Measurements from ENCODE around the gene NOP53. TPM values are rescaled to one million over a fixed set of nuclear protein-coding genes. Genes with fewer than 3 reads are reported as not detected.

The NOP53 gene
- total and polyA plus RNA-seq, 4 donors = 25.8 to 85.5 (median 38.6) TPM

DNA sequence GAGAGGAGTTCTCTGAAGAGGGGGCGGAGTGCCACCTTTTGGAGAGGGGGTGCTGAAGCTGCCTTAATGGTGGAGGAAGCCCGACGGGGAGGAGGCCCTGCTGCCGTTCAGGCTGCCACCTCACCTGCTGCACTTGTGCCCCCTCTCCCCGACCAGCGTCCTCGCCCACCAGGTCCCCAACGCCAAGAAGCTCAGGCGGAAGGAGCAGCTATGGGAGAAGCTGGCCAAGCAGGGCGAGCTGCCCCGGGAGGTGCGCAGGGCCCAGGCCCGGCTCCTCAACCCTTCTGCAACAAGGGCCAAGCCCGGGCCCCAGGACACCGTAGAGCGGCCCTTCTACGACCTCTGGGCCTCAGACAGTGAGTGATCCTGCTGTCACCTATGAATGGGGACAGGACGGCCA lies 5.4 kb downstream of the NOP53 start (continued):
- TF ChIP-seq HNF4G (IDR thresholded peaks at IDR 0.05) (no peak), YY1 (IDR thresholded peaks at IDR 0.05) (no peak), TAF1 (conservative IDR thresholded peaks at IDR 0.05) (no peak)
- TF ChIP-seq, protein P1, sequence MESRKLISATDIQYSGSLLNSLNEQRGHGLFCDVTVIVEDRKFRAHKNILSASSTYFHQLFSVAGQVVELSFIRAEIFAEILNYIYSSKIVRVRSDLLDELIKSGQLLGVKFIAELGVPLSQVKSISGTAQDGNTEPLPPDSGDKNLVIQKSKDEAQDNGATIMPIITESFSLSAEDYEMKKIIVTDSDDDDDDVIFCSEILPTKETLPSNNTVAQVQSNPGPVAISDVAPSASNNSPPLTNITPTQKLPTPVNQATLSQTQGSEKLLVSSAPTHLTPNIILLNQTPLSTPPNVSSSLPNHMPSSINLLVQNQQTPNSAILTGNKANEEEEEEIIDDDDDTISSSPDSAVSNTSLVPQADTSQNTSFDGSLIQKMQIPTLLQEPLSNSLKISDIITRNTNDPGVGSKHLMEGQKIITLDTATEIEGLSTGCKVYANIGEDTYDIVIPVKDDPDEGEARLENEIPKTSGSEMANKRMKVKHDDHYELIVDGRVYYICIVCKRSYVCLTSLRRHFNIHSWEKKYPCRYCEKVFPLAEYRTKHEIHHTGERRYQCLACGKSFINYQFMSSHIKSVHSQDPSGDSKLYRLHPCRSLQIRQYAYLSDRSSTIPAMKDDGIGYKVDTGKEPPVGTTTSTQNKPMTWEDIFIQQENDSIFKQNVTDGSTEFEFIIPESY (IDR thresholded peaks at IDR 0.05) = no peak

DNA sequence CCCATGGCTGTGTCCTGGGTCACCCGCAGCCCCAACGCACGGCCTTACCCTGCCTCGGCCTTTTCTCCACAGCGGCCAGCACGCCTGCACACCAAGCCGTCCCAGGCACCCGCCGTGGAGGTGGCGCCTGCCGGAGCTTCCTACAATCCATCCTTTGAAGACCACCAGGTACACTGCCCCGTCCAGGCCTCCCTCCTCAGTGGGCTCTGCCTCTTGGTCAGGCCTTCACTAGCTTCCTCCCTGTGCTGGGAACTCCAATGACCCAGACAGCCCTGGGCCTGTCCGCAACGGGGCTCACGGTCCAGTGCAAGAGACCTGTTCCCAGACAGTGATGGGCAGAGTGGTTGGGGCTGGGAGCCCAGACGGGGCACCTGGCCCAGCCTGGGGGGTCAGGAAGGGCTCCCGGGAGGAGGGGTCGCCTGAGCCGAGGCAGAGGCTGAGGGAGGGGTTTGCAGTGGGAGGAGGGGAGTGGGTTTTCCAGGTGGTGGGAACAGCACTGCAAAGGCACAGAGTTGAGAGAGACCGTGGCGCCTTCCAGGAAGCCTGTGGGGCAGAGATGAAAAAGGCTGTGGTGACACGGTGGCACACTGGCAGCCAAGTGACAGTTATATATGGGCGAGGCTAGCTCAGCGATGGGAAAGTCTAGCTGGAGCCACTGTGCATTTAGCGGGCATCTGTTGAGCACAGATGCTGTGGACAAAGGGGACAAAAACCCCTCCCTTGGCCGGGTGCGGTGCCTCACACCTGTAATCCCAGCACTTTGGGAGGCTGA lies 7.3 kb downstream of the NOP53 start:
- no peak for DNase-seq (ENCODE audit: low spot score)
- H3K9ac ChIP-seq (ENCODE audit: low read depth in 1 of 2, low read length in 2 of 2) = no peak overlapping the region
- H3K27me3 ChIP-seq (ENCODE audit: control insufficient read depth in 4 of 4, insufficient read depth in 4 of 4, low read length in 3 of 4) = no peaks in the 10 kb centered on the region
- TF ChIP-seq FOXA2 (IDR thresholded peaks at IDR 0.05) (no peak), JUND (IDR thresholded peaks at IDR 0.05) (no peak), GABPA (IDR thresholded peaks at IDR 0.05 in 1 of 2, conservative IDR thresholded peaks at IDR 0.05 in 1 of 2) (no peak), YY1 (IDR thresholded peaks at IDR 0.05) (no peak), FOXA1 (IDR thresholded peaks at IDR 0.05) (no peak)
- TF ChIP-seq, protein P2, sequence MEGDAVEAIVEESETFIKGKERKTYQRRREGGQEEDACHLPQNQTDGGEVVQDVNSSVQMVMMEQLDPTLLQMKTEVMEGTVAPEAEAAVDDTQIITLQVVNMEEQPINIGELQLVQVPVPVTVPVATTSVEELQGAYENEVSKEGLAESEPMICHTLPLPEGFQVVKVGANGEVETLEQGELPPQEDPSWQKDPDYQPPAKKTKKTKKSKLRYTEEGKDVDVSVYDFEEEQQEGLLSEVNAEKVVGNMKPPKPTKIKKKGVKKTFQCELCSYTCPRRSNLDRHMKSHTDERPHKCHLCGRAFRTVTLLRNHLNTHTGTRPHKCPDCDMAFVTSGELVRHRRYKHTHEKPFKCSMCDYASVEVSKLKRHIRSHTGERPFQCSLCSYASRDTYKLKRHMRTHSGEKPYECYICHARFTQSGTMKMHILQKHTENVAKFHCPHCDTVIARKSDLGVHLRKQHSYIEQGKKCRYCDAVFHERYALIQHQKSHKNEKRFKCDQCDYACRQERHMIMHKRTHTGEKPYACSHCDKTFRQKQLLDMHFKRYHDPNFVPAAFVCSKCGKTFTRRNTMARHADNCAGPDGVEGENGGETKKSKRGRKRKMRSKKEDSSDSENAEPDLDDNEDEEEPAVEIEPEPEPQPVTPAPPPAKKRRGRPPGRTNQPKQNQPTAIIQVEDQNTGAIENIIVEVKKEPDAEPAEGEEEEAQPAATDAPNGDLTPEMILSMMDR (IDR thresholded peaks at IDR 0.05; ENCODE audit: low read depth, low read length, missing input control) = no peak
- TF ChIP-seq, protein P3, sequence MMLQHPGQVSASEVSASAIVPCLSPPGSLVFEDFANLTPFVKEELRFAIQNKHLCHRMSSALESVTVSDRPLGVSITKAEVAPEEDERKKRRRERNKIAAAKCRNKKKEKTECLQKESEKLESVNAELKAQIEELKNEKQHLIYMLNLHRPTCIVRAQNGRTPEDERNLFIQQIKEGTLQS (IDR thresholded peaks at IDR 0.05) = no peak
- TF ChIP-seq, protein P1 (IDR thresholded peaks at IDR 0.05) = no peak
- H3K4me3 ChIP-seq (ENCODE audit: low read depth in 1 of 3, low read length in 3 of 3) = no peak overlapping the region
- peaks cover 0 to 21% (median 16%) of the 10 kb centered on the region in 4 donors for H3K4me1 ChIP-seq (ENCODE audit: control insufficient read depth in 4 of 4, insufficient read depth in 4 of 4, low read length in 3 of 4)
- no peak overlapping the region for H3K27ac ChIP-seq (ENCODE audit: low read depth in 1 of 2, low read length in 2 of 2)
- 90% methylated on average over 27 of the region's 27 CpGs for WGBS
- H3K9me3 ChIP-seq (ENCODE audit: control insufficient read depth in 4 of 4, low read length in 3 of 4) = no peaks in the 10 kb centered on the region
- H3K36me3 ChIP-seq (ENCODE audit: control insufficient read depth in 4 of 4, insufficient read depth in 3 of 4, low read depth in 1 of 4, low read length in 3 of 4) = peaks cover 37 to 74% (median 40%) of the 10 kb centered on the region in 4 donors

DNA sequence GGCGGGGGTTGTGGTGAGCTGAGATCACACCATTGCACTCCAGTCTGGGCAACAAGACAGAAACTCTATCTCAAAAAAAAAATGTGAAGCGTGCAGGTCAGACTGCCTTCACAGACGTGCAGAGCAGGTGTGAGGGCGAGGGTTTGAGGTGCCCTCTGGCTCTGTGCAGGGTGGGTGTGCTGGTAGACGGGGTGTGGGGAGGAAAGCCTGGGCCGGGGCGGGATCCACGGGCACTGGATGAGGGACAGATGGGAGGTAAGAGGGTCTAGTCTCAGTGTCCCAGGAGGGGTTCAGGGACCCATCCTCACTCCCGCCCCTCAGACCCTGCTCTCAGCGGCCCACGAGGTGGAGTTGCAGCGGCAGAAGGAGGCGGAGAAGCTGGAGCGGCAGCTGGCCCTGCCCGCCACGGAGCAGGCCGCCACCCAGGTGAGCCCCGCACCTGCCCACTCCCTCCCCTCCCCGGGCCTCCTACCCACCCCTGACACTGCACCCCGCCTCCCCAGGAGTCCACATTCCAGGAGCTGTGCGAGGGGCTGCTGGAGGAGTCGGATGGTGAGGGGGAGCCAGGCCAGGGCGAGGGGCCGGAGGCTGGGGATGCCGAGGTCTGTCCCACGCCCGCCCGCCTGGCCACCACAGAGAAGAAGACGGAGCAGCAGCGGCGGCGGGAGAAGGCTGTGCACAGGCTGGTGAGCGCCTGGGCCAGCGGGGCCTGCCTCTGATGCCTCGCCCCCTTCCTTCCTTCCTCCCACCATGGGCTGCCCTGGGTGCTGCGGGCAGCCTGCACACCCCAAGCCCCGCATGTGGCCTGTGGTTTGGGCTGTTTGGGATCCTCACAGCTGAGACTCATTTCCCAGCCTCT lies 9.1 kb downstream of the NOP53 start:
- Histone ChIP-seq H3K9ac (ENCODE audit: low read depth in 1 of 2, low read length in 2 of 2) (no peak overlapping the region), H3K27ac (ENCODE audit: low read depth in 1 of 2, low read length in 2 of 2) (no peak overlapping the region), H3K27me3 (ENCODE audit: control insufficient read depth in 4 of 4, insufficient read depth in 4 of 4, low read length in 3 of 4) (no peaks in the 10 kb centered on the region), H3K4me1 (ENCODE audit: control insufficient read depth in 4 of 4, insufficient read depth in 4 of 4, low read length in 3 of 4) (peaks cover 0 to 28% (median 22%) of the 10 kb centered on the region in 4 donors), H3K4me3 (ENCODE audit: low read depth in 1 of 3, low read length in 3 of 3) (no peak overlapping the region), H3K9me3 (ENCODE audit: control insufficient read depth in 4 of 4, low read length in 3 of 4) (no peaks in the 10 kb centered on the region), H3K36me3 (ENCODE audit: control insufficient read depth in 4 of 4, insufficient read depth in 3 of 4, low read depth in 1 of 4, low read length in 3 of 4) (peaks cover 33 to 70% (median 39%) of the 10 kb centered on the region in 4 donors)
- 96% methylated on average over 37 of the region's 37 CpGs for WGBS
- no peak for DNase-seq (ENCODE audit: low spot score)
- TF ChIP-seq, protein P3 (IDR thresholded peaks at IDR 0.05) = no peak
- TF ChIP-seq EGR1 (IDR thresholded peaks at IDR 0.05; ENCODE audit: low read depth in 2 of 2) (no peak), RAD21 (IDR thresholded peaks at IDR 0.05) (no peak), JUND (IDR thresholded peaks at IDR 0.05) (no peak), FOXA1 (IDR thresholded peaks at IDR 0.05) (no peak), HNF4A (conservative IDR thresholded peaks at IDR 0.05) (no peak), SP1 (IDR thresholded peaks at IDR 0.05) (no peak), GABPA (IDR thresholded peaks at IDR 0.05 in 1 of 2, conservative IDR thresholded peaks at IDR 0.05 in 1 of 2) (no peak), HNF4G (IDR thresholded peaks at IDR 0.05) (no peak)
- TF ChIP-seq, protein P4, sequence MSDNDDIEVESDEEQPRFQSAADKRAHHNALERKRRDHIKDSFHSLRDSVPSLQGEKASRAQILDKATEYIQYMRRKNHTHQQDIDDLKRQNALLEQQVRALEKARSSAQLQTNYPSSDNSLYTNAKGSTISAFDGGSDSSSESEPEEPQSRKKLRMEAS (IDR thresholded peaks at IDR 0.05) = no peak
- TF ChIP-seq, protein P5, sequence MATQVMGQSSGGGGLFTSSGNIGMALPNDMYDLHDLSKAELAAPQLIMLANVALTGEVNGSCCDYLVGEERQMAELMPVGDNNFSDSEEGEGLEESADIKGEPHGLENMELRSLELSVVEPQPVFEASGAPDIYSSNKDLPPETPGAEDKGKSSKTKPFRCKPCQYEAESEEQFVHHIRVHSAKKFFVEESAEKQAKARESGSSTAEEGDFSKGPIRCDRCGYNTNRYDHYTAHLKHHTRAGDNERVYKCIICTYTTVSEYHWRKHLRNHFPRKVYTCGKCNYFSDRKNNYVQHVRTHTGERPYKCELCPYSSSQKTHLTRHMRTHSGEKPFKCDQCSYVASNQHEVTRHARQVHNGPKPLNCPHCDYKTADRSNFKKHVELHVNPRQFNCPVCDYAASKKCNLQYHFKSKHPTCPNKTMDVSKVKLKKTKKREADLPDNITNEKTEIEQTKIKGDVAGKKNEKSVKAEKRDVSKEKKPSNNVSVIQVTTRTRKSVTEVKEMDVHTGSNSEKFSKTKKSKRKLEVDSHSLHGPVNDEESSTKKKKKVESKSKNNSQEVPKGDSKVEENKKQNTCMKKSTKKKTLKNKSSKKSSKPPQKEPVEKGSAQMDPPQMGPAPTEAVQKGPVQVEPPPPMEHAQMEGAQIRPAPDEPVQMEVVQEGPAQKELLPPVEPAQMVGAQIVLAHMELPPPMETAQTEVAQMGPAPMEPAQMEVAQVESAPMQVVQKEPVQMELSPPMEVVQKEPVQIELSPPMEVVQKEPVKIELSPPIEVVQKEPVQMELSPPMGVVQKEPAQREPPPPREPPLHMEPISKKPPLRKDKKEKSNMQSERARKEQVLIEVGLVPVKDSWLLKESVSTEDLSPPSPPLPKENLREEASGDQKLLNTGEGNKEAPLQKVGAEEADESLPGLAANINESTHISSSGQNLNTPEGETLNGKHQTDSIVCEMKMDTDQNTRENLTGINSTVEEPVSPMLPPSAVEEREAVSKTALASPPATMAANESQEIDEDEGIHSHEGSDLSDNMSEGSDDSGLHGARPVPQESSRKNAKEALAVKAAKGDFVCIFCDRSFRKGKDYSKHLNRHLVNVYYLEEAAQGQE (IDR thresholded peaks at IDR 0.05) = no peak
